PFSK-1 (cell line): ENCODE measurements around the gene ELMO2.

Source experiments
- FOXP2 ChIP-seq: optimal IDR thresholded peaks from 2 replicates; pipeline ENCODE3; 2011; ENCODE audit warnings: borderline replicate concordance, control low read depth, inconsistent platforms; ENCODE audit not compliant: insufficient read depth; ENCODE audit errors: extremely low read length, extremely low read depth
- POLR2AphosphoS5 ChIP-seq: IDR thresholded peaks from 2 replicates; pipeline ENCODE4 v1.6.1; 2012; ENCODE audit warnings: low read depth, mild to moderate bottlenecking, control low read depth, low read length, moderate library complexity
- TAF1 ChIP-seq: IDR thresholded peaks from 2 replicates; pipeline ENCODE4 v1.6.1; 2012; ENCODE audit warnings: low read length, control low read depth, borderline replicate concordance; ENCODE audit not compliant: insufficient read depth

GRCh38 chr20:46423342-46423741 lies 16.9 kb upstream of the ELMO2 start:
- TF ChIP-seq TAF1 (no peak), POLR2AphosphoS5 (no peak), FOXP2 (no peak)
